Prostate gland (tissue), 2 donors: ENCODE measurements around the gene DKK3.

ENCODE experiments used
- POLR2A ChIP-seq: fragments of 450-650 bp; IDR thresholded peaks from one replicate; pipeline ENCODE4 v1.6.1; 2016; ENCODE audit warnings: antibody characterized with exemption, mild to moderate bottlenecking
- TF ChIP-seq, protein P1 (sequence below), 4 experiments: fragments of 200-600 bp in 2 of 4; fragments of 450-650 bp in 2 of 4; sonication (generic) in 2 of 4; IDR thresholded peaks; 1 replicate in 3 of 4; 2 replicates in 1 of 4; pipeline ENCODE4 v1.5.1; 2016 to 2019; ENCODE audit warnings: antibody characterized with exemption in 4 of 4, mild to moderate bottlenecking in 2 of 4, moderate library complexity in 2 of 4

DNA sequence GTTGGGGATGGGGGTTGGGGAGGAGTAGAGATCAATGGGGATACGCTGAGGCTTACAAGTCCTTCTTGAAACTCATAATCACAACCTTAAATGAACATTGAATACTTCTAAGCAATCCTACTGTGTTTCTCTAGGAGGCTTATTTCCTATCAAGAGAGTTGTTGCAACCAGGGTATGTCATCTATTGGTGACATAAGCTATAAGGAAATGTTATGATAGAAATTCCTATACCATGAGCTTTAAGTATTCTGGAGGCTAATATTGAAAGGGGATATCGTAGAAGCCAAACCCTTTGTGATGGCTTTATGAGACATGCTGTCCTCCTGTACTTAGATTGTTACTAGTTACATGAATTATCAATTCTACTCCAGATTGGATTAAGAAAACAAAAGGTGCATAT, 72.9 kb downstream of the DKK3 start:
- TF ChIP-seq, protein P1, sequence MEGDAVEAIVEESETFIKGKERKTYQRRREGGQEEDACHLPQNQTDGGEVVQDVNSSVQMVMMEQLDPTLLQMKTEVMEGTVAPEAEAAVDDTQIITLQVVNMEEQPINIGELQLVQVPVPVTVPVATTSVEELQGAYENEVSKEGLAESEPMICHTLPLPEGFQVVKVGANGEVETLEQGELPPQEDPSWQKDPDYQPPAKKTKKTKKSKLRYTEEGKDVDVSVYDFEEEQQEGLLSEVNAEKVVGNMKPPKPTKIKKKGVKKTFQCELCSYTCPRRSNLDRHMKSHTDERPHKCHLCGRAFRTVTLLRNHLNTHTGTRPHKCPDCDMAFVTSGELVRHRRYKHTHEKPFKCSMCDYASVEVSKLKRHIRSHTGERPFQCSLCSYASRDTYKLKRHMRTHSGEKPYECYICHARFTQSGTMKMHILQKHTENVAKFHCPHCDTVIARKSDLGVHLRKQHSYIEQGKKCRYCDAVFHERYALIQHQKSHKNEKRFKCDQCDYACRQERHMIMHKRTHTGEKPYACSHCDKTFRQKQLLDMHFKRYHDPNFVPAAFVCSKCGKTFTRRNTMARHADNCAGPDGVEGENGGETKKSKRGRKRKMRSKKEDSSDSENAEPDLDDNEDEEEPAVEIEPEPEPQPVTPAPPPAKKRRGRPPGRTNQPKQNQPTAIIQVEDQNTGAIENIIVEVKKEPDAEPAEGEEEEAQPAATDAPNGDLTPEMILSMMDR (IDR thresholded peaks at IDR 0.05), result no peak
- no peak for TF ChIP-seq POLR2A
